Activated naive CD4-positive, alpha-beta T cell treated with anti-CD3 and anti-CD28 coated beads, Interleukin-2, amount 10 ng/mL, durations not matched to agents 7 days and 5 days (primary cell): ENCODE data around the gene WBP11.
A peak's percentile ranks its signal among the peaks of the same experiment; 100 is the strongest.

Experiments used
- CTCF ChIA-PET: fragments of 350-600 bp; sonication (Branson Sonifier 250); formaldehyde crosslinking; loops from one replicate; lab custom pipeline; 2021; ENCODE audit warnings: antibody characterized with exemption; lab: Charles Lee
- DNase-seq: peaks from one replicate; pipeline ENCODE4 v3.0.0-alpha.2; 2020
- H3K27ac Mint-ChIP-seq: one replicate; pipeline ENCODE4 v1.8.0; 2021; ENCODE audit warnings: mild to moderate bottlenecking, moderate library complexity, mixed read lengths
- H3K27me3 Mint-ChIP-seq: one replicate; pipeline ENCODE4 v1.8.0; 2021; ENCODE audit warnings: mild to moderate bottlenecking, mixed read lengths
- H3K36me3 Mint-ChIP-seq: one replicate; pipeline ENCODE4 v1.8.0; 2021; ENCODE audit warnings: mixed read lengths
- H3K4me1 Mint-ChIP-seq: one replicate; pipeline ENCODE4 v1.8.0; 2021; ENCODE audit warnings: mixed read lengths
- H3K4me3 Mint-ChIP-seq: one replicate; pipeline ENCODE4 v1.8.0; 2021; ENCODE audit warnings: mild to moderate bottlenecking, moderate library complexity, mixed read lengths
- H3K9me3 Mint-ChIP-seq: one replicate; pipeline ENCODE4 v1.8.0; 2021; ENCODE audit warnings: mixed read lengths

WBP11 gene

GRCh38 chr12:14803830-14804160 lies 517 bp upstream of the WBP11 start:
- CTCF ChIA-PET = interaction anchor here (0.7 to 2.5 kb wide), 3 partner anchors 8 to 27 kb away, joined by 4 to 7 read pairs (median 4); no protein-coding TSS in a partner anchor
- Mint-ChIP-seq H3K4me3 (no peak overlapping the region), H3K4me1 (peaks cover 8% of the 10 kb centered on the region), H3K9me3 (no peaks in the 10 kb centered on the region), H3K36me3 (peaks cover 10% of the 10 kb centered on the region), H3K27ac (no peak overlapping the region), H3K27me3 (no peaks in the 10 kb centered on the region)
- DNase-seq = no peak

DNA sequence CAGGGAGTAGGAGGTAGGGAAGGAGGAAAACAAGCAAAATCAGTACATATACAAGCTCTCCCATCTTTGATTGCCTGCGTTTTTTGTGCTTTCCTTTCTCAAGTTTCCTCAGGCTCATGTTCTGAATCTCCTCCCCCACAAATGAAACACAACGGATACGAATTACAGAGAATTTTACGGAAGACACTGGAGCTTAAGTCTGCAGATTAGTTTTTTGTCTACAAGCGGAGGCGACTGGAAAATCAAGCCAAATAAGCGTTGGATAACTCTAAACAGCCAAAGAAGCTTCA lies 612 bp downstream of the WBP11 start:
- DNase-seq = no peak
- Mint-ChIP-seq H3K27me3 (no peaks in the 10 kb centered on the region), H3K4me3 (no peak overlapping the region), H3K9me3 (no peaks in the 10 kb centered on the region), H3K36me3 (peaks cover 18% of the 10 kb centered on the region), H3K4me1 (peaks cover 8% of the 10 kb centered on the region), H3K27ac (no peak overlapping the region)
- CTCF ChIA-PET = interaction anchor here (1.0 to 2.5 kb wide), 3 partner anchors 9 to 22 kb away, joined by 3 to 7 read pairs (median 4); no protein-coding TSS in a partner anchor

- H3K9me3 Mint-ChIP-seq = no peaks in the 10 kb centered on the region
- H3K36me3 Mint-ChIP-seq = peaks cover 22% of the 10 kb centered on the region
- no peaks in the 10 kb centered on the region for H3K27me3 Mint-ChIP-seq
- no peak for DNase-seq
- CTCF ChIA-PET = interaction anchor here (1.0 to 2.5 kb wide), 2 partner anchors 8 to 9 kb away, joined by 3 to 7 read pairs; no protein-coding TSS in a partner anchor
- no peak overlapping the region for H3K4me3 Mint-ChIP-seq
- peaks cover 8% of the 10 kb centered on the region for H3K4me1 Mint-ChIP-seq
- H3K27ac Mint-ChIP-seq = peak overlapping the region; percentile 81
Observed at GRCh38 chr12:14802247-14802646, 1.0 kb downstream of the WBP11 start.

DNA sequence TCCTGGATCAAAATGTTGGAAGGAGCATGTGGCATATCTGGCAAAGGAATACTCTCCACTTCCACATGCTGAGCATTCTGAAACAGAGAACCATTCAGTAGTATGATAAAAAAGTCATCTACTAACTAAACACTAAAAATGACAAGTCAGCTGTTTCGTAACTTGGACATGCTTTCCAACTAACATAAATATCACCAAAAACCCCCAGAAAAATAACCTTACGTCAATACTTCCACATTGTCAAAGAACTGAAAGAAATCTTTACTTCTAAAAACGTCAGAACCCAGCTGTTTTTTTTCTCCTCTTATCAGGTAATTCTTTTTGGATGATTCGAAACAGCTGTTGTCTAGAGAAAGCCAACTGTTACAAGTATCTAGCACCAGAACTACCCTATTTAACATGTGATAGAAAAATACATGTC lies 8.2 kb downstream of the WBP11 start:
- CTCF ChIA-PET = no interaction called here
- peaks cover 74% of the 10 kb centered on the region for H3K36me3 Mint-ChIP-seq
- H3K4me3 Mint-ChIP-seq = no peak overlapping the region
- H3K27me3 Mint-ChIP-seq = no peaks in the 10 kb centered on the region
- peak overlapping the region; percentile 16 for H3K27ac Mint-ChIP-seq
- H3K9me3 Mint-ChIP-seq = no peaks in the 10 kb centered on the region
- no peaks in the 10 kb centered on the region for H3K4me1 Mint-ChIP-seq
- DNase-seq = no peak

- Mint-ChIP-seq H3K36me3 (peaks cover 53% of the 10 kb centered on the region), H3K9me3 (no peaks in the 10 kb centered on the region), H3K4me1 (peaks cover 8% of the 10 kb centered on the region), H3K27ac (no peak overlapping the region), H3K27me3 (no peaks in the 10 kb centered on the region), H3K4me3 (no peak overlapping the region)
- CTCF ChIA-PET = interaction anchor here (1.4 kb wide), 1 partner anchor 8 kb away, joined by 4 read pairs; no protein-coding TSS in a partner anchor
- DNase-seq = no peak
Observed at GRCh38 chr12:14785568-14785967, 17.7 kb downstream of the WBP11 start.

DNA sequence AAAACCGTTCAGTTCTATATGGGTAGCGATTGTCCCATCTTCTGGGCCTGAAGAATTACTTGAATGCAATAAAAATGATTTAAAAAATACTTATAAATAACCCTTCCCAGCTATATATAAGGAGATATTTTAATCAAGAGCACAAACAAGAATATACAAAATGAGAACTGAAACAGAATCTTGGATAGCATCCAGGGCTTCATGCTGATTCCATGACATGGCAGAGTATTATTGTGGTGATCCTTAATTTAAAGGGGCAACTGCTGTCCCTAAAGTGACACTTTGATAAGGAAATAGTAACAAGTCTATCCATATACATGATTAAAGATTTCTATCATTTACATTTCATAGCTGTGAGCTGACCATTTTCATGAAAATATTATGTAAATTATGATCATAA lies 18.8 kb downstream of the WBP11 start:
- Mint-ChIP-seq H3K4me1 (peaks cover 12% of the 10 kb centered on the region), H3K9me3 (no peaks in the 10 kb centered on the region), H3K36me3 (peaks cover 42% of the 10 kb centered on the region), H3K27ac (no peak overlapping the region), H3K4me3 (no peak overlapping the region), H3K27me3 (no peaks in the 10 kb centered on the region)
- CTCF ChIA-PET = interaction anchor here (0.6 to 1.4 kb wide), 3 partner anchors 9 to 43 kb away, joined by 3 to 4 read pairs (median 4); no protein-coding TSS in a partner anchor
- no peak for DNase-seq

GRCh38 chr12:14782756-14783155 lies 20.5 kb downstream of the WBP11 start:
- Mint-ChIP-seq H3K36me3 (peaks cover 29% of the 10 kb centered on the region), H3K9me3 (no peaks in the 10 kb centered on the region), H3K4me1 (peaks cover 17% of the 10 kb centered on the region), H3K4me3 (no peak overlapping the region), H3K27ac (no peak overlapping the region), H3K27me3 (peaks cover 5% of the 10 kb centered on the region)
- CTCF ChIA-PET = no interaction called here
- DNase-seq = no peak

DNA sequence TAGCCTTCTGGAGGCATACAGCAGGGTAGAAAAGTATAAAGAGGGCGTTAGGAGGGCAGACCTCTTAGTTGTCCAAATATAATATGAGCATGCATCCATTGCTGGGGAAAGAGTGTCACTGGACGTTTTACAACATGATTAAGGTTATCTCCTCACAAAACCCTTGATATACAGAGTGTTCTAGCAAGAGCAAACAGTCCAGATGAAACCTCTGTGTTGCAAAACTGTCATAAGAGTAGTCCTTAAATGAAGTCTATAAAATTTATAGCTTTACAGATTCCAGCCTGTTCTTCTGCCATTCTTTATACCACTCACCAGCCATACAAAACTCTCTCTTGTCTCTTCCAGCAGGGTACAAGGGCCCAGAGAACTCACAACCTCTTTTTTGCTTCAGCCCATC lies 21.7 kb downstream of the WBP11 start:
- H3K36me3 Mint-ChIP-seq = peaks cover 19% of the 10 kb centered on the region
- H3K4me3 Mint-ChIP-seq = no peak overlapping the region
- no peaks in the 10 kb centered on the region for H3K9me3 Mint-ChIP-seq
- no peak for DNase-seq
- no peak overlapping the region for H3K27ac Mint-ChIP-seq
- CTCF ChIA-PET = interaction anchor here (1.0 to 1.2 kb wide), 2 partner anchors 12 to 22 kb away, joined by 3 to 4 read pairs; partner anchors contain the start of genes C12orf60 and WBP11
- H3K4me1 Mint-ChIP-seq = peaks cover 26% of the 10 kb centered on the region
- H3K27me3 Mint-ChIP-seq = peaks cover 5% of the 10 kb centered on the region

GRCh38 chr12:14780859-14781258 lies 22.4 kb downstream of the WBP11 start:
- Mint-ChIP-seq H3K9me3 (no peaks in the 10 kb centered on the region), H3K27ac (no peak overlapping the region), H3K4me3 (no peak overlapping the region), H3K4me1 (peaks cover 33% of the 10 kb centered on the region), H3K27me3 (peaks cover 5% of the 10 kb centered on the region), H3K36me3 (peaks cover 22% of the 10 kb centered on the region)
- no peak for DNase-seq
- CTCF ChIA-PET = interaction anchor here (0.6 to 1.4 kb wide), 4 partner anchors 9 to 523 kb away, joined by 3 to 4 read pairs (median 4); partner anchors contain the start of genes C12orf60, RERG and WBP11

- Mint-ChIP-seq H3K27me3 (peaks cover 5% of the 10 kb centered on the region), H3K4me3 (no peak overlapping the region), H3K4me1 (peaks cover 39% of the 10 kb centered on the region), H3K27ac (no peak overlapping the region), H3K9me3 (no peaks in the 10 kb centered on the region), H3K36me3 (peaks cover 22% of the 10 kb centered on the region)
- CTCF ChIA-PET = interaction anchor here (0.9 to 1.4 kb wide), 2 partner anchors 10 to 441 kb away, joined by 3 read pairs; partner anchors contain the start of gene RERG
- no peak for DNase-seq
Observed at GRCh38 chr12:14779834-14780233, 23.4 kb downstream of the WBP11 start.

DNA sequence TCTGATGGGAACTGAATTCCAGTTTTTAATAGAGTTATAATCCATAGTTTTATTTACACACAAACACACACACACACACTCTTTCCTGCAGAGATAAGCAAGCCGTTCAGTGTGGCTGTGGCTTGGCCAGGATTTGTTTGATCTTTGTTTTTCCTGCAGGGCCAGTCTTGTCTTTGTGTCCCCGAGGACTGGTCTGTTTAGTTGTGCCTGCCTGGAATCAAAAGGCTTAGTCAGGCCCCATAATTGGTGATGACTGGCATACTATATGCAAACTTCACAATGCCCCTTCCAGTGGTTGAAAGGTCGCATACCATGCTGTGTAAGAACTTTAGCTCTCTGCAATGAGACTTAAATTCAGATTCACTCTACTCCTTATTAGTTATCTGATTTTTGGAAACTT lies 26.0 kb downstream of the WBP11 start:
- Mint-ChIP-seq H3K36me3 (peaks cover 17% of the 10 kb centered on the region), H3K27ac (no peak overlapping the region), H3K4me1 (peaks cover 54% of the 10 kb centered on the region), H3K27me3 (peaks cover 8% of the 10 kb centered on the region), H3K4me3 (no peak overlapping the region), H3K9me3 (no peaks in the 10 kb centered on the region)
- CTCF ChIA-PET = interaction anchor here (1.0 kb wide), 2 partner anchors 23 to 26 kb away, joined by 4 read pairs; partner anchors contain the start of gene C12orf60
- no peak for DNase-seq

DNA sequence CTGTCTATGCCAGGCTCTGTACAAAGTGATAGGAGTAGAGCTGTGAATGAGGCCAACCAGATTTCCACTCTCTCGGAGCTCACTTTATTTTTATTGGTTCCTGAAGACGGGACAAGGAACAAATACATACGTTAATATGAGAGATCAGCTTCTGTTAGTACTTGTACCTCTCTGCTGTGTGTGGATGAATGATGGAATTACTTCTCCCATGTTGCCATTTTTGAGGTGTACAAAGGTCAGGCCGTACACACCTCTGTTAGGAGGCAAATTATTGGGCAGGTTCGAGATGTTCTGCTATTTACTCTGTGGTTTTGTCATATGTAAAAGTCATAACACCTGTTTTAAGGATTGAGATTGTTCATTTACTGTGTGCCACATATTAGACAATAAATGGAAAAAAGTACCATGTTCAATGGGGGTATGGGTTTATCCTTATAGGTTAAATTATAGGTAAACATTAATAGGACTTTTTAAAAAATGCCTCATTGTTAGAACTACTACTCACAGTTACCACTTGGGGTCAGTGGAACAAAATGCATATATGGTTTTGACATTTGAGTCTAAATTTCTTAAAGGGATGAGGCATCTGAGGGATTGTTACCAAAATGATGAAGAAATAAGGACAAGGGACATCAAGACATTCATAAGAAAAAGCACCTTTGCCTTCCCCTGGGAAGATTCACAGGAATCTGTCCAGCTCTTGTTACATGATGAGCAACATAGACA lies 26.9 kb downstream of the WBP11 start:
- Mint-ChIP-seq H3K4me1 (peaks cover 61% of the 10 kb centered on the region), H3K36me3 (peaks cover 17% of the 10 kb centered on the region), H3K27me3 (peaks cover 8% of the 10 kb centered on the region), H3K4me3 (peak overlapping the region; percentile 97), H3K9me3 (no peaks in the 10 kb centered on the region), H3K27ac (peak overlapping the region; percentile 35)
- CTCF ChIA-PET = interaction anchor here (0.6 to 1.4 kb wide), 4 partner anchors 13 to 34 kb away, joined by 3 to 5 read pairs (median 4); partner anchors contain the start of gene C12orf60
- no peak for DNase-seq

GRCh38 chr12:14775636-14775980 lies 27.7 kb downstream of the WBP11 start:
- H3K4me3 Mint-ChIP-seq = peak overlapping the region; percentile 97
- CTCF ChIA-PET = interaction anchor here (0.6 to 2.1 kb wide), 5 partner anchors 14 to 220 kb away, joined by 3 to 8 read pairs (median 3); no protein-coding TSS in a partner anchor
- H3K36me3 Mint-ChIP-seq = peaks cover 20% of the 10 kb centered on the region
- peak overlapping the region; percentile 93 for H3K27ac Mint-ChIP-seq
- H3K9me3 Mint-ChIP-seq = no peaks in the 10 kb centered on the region
- peaks cover 56% of the 10 kb centered on the region for H3K4me1 Mint-ChIP-seq
- H3K27me3 Mint-ChIP-seq = peaks cover 13% of the 10 kb centered on the region
- no peak for DNase-seq

DNA sequence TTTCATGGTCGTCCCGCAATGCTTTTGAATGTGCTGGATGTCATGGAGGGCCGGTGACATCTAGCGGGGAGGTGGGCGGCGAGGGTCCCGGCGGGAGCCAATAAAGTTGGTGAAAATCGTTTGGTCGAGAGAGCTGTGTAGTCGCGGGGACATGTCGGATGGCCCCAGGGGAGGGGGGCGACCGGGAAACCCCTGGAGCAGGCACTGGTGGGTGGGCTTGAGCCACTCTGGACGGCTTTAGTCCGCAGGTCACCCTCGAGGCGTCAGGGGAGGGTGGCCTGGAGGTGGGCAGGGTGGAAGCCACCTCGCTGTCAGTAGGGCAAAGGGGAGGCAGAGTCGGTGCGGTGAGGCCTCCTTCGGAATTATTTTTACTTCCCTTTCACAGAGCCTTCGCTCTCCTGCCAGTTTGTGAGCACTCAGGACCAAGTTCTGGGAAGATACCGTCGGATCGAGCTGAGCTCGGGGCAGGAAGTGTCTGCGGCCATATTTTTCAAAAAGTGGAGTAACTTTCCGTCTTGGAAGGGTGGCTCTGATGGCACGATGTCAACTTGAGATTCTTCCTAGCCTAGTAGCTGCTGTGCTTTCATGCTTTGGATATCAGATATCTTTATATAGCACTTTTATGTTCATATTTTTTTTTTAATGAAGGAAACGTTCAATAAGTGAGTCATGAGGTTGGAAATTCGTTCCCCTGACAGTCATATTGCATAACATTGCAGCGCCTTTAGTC lies 28.2 kb downstream of the WBP11 start:
- CTCF ChIA-PET = interaction anchor here (0.9 to 2.1 kb wide), 4 partner anchors 25 to 220 kb away, joined by 3 to 8 read pairs (median 3); no protein-coding TSS in a partner anchor
- Mint-ChIP-seq H3K36me3 (peaks cover 23% of the 10 kb centered on the region), H3K9me3 (no peaks in the 10 kb centered on the region), H3K4me3 (peak overlapping the region; percentile 97), H3K4me1 (peaks cover 52% of the 10 kb centered on the region), H3K27me3 (peaks cover 13% of the 10 kb centered on the region), H3K27ac (peak overlapping the region; percentile 93)
- DNase-seq = peak; percentile 47
